Measurements from ENCODE around the gene PPP1R15A.
A peak's percentile ranks its signal among the peaks of the same experiment; 100 is the strongest.

DNA sequence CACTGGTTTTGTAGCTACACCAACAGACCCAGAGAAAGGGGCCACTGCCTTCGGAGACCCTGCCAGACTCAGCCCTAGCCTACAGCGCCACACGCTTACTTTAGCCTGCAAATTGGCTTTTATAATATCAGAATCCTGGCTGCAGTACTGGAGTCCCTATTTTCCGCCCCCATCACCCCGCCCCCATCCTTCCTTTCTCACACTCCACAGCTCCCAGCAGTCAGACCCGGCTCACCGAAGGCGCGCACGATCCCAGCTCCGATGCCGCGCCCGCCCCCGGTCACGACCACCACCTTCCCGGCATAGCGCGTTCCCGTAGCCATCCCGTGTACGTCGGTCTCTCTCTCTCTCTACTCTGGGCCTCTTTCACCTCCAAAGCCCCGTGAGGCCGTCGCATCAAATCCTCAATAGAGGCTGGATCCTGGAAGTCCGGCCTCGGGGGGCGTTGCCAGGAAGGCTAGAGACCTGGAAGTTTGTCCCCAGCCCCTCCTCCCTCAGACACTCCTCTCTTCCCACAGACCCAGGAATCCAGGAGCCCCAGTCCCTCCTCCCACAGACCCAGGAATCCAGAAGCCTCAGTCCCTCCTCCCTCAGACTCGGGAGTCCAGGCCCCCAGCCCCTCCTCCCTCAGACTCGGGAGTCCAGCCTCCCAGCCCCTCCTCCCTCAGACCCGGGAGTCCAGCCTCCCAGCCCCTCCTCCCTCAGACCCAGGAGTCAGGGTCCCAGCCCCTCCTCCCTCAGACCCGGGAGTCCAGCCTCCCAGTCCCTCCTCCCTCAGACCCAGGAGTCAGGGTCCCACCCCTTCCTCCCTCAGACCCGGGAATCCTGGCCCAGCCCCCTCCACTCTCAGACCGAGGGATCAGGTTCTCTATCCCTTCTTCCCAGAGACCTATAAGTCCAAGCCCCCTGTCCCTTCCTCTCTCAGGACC lies 35.9 kb upstream of the PPP1R15A start, which contains the start of gene HSD17B14:
- TF ChIP-seq CTCF (IDR thresholded peaks at IDR 0.05) = peak in 2 of 5 experiments; percentile 23 to 35
- no peak for TF ChIP-seq EP300 (IDR thresholded peaks at IDR 0.05)

Data from tibial nerve (tissue), 4 donors.